Fibroblast of skin of left quadriceps (primary cell): ENCODE results near the gene RASA4B.
A peak's percentile ranks its signal among the peaks of the same experiment; 100 is the strongest.
"Not testable (repeated sequence)": the region's sequence is repeated elsewhere in the genome, so short reads cannot be mapped to it uniquely, and the experiment has no call there.

ENCODE experiments used
- DNase-seq, 2 experiments: peaks; one replicate each; pipeline ENCODE4 v3.0.0-alpha.2; 2013; ENCODE audit warnings: low read depth in 2 of 2

Gene RASA4B

GRCh38 chr7:102517550-102518147, at the start of gene RASA4B:
TSS of gene RASA4B (minus strand) at chr7:102517777. CDS start at chr7:102517710, 67 bp downstream.
- not testable (repeated sequence) for DNase-seq

- not testable (repeated sequence) for DNase-seq
Measured at GRCh38 chr7:102550808-102551422, 33.3 kb upstream of the RASA4B start, which contains the start of gene SPDYE2. TSS of gene SPDYE2 (plus strand) at chr7:102551226. CDS start at chr7:102553256, 2,030 bp downstream.

GRCh38 chr7:102546353-102546752, 28.8 kb upstream of the RASA4B start:
- DNase-seq: not testable (repeated sequence)

GRCh38 chr7:102545288-102545687, 27.7 kb upstream of the RASA4B start:
- not testable (repeated sequence) for DNase-seq

GRCh38 chr7:102544372-102544771, 26.8 kb upstream of the RASA4B start:
- not testable (repeated sequence) for DNase-seq

GRCh38 chr7:102543596-102543995, 26.0 kb upstream of the RASA4B start, which contains the start of gene UPK3BL2:
TSS of gene UPK3BL2 (minus strand) at chr7:102543696. CDS start at chr7:102543636, 60 bp downstream.
- not testable (repeated sequence) for DNase-seq

GRCh38 chr7:102542771-102543170, 25.2 kb upstream of the RASA4B start:
- DNase-seq: not testable (repeated sequence)

- not testable (repeated sequence) for DNase-seq
Measured at GRCh38 chr7:102542083-102542482, 24.5 kb upstream of the RASA4B start.

- not testable (repeated sequence) for DNase-seq
Measured at GRCh38 chr7:102540604-102541003, 23.0 kb upstream of the RASA4B start.

GRCh38 chr7:102535062-102535615, 17.6 kb upstream of the RASA4B start:
- DNase-seq: not testable (repeated sequence)

- DNase-seq: not testable (repeated sequence)
Measured at GRCh38 chr7:102532127-102532526, 14.6 kb upstream of the RASA4B start.

GRCh38 chr7:102531583-102531982, 14.0 kb upstream of the RASA4B start:
- DNase-seq: not testable (repeated sequence)

GRCh38 chr7:102527822-102528793, 10.5 kb upstream of the RASA4B start:
- DNase-seq: not testable (repeated sequence)

- DNase-seq: not testable (repeated sequence)
Measured at GRCh38 chr7:102527182-102527581, 9.6 kb upstream of the RASA4B start.

GRCh38 chr7:102524803-102525202, 7.2 kb upstream of the RASA4B start:
- not testable (repeated sequence) for DNase-seq

- not testable (repeated sequence) for DNase-seq
Measured at GRCh38 chr7:102520797-102521196, 3.2 kb upstream of the RASA4B start.

- not testable (repeated sequence) for DNase-seq
Measured at GRCh38 chr7:102516951-102517350, 626 bp downstream of the RASA4B start.

- DNase-seq: not testable (repeated sequence)
Measured at GRCh38 chr7:102515889-102516288, 1.7 kb downstream of the RASA4B start.

- not testable (repeated sequence) for DNase-seq
Measured at GRCh38 chr7:102514881-102515721, 2.5 kb downstream of the RASA4B start.

- DNase-seq: peak; percentile 83 to 84
Measured at GRCh38 chr7:102512642-102513221, 4.8 kb downstream of the RASA4B start.
